Measurements from ENCODE around the gene NEAT1.
"Not testable (repeated sequence)": the region's sequence is repeated elsewhere in the genome, so short reads cannot be mapped to it uniquely, and the experiment has no call there.

The NEAT1 gene

DNA sequence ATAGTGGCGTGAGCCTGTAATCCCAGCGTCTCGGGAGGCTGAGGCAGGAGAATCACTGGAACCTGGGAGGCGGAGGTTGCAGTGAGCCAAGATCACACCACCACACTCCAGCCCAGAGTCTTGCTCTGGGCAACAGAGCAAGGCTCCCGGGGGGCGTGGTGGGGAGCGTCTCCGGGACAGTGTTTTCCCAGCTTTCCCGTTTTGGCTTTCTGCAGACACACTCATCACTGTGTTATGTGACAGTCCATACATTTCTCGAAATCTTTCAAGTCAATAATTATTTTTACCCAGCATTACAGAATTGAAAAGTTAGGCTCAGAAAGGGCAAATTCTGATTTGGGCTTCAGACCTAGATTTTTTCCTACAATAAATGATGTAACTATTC lies 31.7 kb downstream of the NEAT1 start:
- no peak for DNase-seq

DNA sequence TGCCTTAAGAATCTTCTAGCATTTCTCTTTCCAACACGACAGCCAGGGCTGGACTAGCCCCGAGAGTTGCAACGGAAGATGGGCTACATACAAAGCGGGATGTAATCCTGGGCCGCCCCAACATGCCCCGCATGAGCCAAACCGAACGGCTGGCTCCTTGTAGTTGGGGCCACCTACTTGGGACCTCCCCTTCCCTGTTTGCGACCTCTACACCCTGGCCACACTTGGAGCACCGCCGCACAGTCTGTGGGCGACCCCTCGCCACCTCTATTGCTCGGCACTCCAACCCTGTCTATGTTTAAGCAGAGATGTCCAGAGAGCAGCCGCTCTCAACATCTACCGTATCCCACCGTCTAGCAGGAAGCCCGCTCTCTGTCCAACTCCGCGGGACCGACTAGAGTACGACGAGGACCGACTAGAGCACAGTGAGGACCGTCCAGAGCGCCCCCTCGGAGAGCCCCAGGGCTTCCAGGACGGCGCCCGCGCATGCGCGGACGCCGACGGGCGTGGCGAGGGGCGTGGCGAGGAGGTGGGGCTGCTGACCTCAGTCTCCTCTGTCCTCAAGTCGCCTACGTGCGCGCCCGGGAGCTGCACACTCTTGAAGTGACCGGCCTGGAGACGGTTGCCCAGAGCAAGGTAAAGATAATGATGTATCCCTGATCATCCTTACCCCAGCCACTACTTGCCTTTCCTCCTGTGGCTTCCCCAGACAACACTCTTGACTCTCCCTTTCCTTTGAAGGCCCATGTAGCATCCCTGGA lies 32.3 kb downstream of the NEAT1 start:
- peak; percentile 41 to 74 for DNase-seq

DNA sequence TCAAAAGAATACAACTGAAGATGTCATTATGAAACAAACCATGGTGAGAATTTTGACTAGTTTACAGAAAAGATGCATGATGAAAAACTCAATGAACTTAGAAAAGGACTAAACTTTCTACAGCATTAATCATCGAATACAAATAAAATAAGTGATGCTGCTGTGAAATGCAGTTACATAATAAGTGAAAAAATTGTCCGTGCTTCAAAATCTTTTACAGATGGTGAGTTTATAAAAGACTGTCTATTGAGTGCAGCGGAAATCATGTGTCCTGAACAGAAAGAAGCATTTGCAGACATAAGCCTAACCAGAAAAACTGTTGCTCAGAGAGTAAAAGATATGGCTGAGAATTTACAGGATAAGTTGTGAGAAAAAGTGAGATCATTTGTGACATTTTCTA lies 33.8 kb downstream of the NEAT1 start:
- no peak for DNase-seq

DNA sequence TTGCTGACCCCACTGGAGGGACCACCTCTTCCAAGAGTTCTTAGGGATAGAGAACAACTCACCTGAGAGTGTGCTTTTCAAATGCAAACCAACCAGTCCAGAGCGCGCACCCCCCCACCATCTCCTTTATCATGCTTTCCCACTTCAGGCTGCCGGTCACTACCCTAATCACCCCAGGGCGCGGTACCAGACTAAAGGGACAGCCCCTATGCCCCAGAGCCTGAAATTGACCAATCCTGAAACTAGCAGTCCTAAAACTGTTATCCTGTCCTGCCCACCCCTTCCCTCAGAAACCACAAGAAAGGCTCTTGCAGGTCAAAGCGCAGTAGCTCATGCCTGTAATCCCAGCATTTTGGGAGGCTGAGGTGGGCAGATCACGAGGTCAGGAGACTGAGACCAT lies 37.0 kb downstream of the NEAT1 start:
- no peak for DNase-seq

DNA sequence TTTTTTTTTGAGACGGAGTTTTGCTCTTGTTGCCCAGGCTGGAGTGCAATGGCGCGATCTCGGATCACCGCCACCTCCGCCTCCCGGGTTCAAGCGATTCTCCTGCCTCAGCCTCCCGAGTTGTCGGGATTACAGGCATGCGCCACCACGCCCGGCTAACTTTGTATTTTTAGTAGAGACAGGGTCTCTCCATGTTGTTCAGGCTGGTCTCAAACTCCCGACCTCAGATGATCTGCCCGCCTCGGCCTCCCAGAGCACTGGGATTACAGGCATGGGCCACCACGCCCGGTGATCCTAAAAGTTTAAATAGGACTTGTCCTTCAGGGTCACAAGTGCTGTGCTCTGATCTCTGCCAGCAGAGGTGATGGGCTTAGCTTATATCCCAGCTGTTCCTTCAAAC lies 42.9 kb downstream of the NEAT1 start:
- DNase-seq, result not testable (repeated sequence)

DNA sequence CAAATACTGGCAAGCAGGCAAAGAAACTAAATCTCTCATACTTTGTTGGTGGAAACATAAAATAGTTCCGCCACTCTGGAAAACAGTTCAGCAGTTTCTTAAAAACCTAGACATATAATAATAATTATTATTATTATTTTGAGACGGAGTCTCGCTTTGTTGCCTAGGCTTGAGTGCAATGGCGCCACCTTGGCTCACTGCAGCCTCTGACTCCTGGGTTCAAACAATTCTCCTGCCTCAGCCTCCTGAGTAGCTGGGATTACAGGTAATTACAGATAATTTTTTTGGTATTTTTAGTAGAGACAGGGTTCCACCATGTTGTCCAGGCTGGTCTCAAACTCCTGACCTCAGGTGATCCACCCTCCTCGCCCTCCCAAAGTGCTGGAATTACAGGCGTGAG lies 44.7 kb downstream of the NEAT1 start:
- not testable (repeated sequence) for DNase-seq

DNA sequence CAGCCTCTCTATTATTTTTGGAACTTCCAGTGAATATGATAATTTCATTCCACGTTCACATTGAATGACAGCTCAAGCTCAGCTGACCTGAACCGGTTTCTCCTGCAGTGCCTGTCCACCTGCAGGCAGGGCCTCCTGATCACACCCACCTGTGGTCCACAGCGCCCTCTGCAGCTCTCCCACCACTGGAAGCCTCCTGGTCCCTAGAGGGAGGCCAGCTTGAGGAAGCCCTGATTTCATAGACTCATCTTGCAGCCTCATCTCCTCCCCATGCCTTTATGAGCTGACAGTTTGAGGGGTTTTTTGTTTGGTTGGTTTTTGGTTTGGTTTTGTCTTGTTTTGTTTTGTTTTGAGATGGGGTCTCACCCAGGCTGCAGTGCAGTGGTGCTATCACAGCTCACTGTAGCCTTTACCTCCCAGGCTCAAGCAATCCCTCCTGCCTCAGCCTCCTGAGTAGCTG lies 46.3 kb downstream of the NEAT1 start:
- peak in 1 of 2 donors; percentile 35 for DNase-seq

DNA sequence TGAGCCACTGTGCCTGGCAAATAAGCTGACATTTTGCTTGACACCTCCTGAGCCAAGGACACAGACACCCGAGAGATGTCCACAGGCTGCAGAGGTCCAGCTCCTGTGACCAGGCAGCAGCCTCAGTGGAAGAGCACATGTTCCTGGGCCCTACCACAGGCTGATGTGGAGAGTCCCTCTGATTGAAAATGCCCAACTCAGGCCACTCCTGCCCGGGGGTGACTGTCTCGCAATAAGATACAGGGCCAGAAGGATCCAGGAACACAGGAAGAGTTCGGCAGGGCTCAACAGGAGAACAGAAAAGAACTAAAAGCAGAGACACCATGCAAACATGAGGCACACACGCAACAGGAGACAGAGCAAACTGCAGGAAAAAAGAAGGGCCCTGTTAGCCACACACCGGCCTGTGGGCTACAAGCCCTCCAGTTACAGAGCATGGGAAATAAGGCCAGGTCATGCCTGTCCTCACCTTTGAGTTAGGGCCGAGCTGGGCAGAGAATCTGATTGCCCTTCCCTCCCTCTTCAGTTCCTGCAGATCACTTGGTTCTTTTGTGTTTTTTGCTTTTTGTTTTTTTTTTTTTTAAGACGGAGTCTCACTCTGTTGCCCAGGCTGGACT lies 47.9 kb downstream of the NEAT1 start:
- no peak for DNase-seq

DNA sequence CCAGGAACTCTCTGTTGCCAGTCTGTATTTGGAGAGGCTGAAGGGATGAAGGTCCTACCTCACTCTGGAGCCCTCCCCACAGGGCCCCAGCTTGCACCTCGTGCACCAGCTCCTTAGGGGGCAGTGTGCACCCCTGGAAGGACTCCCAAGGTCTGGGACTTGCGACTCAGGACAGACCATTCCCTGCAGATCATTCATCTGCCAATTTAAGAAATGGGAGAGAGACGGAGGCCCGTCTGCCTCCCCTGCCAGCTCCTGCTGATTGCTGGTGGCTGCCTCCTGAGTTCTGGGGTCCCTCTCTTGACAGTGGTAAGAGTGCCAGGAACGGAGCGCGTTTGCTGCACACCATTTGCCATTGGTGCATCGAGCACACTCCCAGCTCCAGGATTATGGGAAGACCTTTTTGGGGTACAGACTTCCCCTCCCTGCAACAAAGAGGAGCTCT lies 48.9 kb downstream of the NEAT1 start:
- DNase-seq, result peak in 1 of 2 donors; percentile 38

DNA sequence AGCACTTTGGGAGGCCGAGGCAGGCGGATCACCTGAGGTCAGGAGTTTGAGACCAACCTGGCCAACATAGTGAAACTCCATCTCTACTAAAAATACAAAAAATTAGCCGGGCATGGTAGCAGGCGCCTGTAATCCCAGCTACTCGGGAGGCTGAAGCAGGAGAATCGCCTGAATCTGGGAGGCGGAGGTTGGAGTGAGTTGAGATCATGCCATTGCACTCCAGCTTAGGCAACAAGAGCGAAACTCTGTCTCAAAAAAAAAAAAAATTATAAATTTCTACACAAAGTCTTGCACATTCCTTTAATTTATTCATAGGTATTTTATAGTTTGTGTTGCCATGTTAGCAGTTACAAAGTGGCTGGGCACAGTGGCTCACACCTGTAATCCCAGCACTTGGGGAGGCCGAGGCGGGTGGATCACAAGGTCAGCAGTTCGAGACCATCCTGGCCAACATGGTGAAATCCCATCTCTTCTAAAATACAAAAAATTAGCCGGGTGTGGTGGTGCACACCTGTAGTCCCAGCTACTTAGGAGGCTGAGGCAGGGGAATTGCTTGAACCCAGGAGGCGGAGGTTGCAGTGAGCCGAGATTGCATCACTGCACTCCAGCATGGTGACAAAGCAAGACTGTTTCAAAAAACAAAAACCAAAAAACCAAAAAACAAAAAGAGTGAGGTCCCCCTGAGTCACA lies 50.1 kb downstream of the NEAT1 start:
- DNase-seq, result not testable (repeated sequence)

DNA sequence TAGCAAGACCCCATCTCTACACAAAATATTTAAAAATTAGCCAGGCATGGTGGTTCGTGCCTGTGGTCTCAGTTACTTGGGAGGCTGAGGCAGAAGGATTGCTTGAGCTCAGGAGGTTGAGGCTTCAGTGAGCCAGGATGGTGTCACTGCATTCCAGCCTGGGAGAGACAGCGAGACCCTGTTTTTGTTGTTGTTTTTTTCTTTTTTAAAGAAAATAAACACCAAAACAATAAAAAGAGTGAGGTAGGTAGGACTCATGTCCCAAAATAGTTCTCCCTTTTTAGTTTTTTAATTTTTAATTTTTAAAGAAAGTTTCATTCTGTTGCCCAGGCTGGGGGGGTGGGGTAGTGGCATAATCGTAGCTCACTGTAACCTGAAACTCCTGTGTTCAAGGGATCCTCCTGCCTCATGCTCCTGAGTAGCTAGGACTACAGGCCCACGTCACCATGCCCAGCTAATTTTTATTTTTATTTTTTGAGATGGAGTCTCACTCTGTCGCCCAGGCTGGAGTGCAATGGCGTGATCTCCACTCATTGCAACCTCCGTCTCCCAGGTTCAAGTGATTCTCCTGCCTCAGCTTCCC lies 50.8 kb downstream of the NEAT1 start:
- no peak for DNase-seq

DNA sequence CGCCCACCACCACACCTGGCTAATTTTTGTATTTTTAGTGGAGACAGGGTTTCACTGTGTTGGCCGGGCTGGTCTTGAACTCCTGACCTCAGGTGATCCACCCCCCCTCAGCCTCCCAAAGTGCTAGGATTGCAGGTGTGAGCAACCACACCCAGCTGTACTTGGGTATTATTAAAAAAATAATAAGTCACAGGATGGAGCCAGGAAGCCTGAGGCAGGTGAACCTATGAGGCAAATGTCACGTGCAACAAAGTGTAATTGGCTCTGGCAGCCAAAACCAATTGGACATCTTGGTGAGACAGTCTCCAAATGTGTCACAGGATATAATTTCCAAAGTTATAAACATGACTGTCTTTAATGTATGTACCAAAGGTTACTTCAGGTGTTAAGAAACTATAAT lies 52.3 kb downstream of the NEAT1 start:
- no peak for DNase-seq

DNA sequence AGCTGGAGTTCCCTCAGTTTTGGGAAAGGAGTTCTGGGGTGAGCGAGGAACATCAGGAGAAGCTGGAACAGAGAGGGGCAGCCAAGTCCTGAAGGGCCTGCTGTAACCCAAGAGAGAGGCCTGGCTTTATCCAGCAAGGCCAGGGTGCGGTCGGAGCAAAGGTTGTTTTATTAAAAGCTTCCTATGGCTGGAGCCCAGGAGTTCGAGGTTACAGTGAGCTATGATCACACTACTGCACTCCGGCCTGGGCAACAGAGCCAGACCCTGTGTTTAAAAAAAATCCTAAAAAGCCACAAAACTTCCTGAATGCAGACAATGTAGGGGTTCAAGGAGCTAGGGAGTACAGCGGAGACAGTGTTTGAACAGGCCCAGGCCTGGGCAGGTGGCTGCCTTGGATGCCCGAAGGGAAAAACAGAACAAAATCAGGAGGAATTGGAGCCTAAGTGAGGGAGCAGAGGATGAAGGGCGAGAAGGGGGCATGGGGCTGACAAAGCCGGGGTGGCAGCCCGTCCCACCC lies 54.1 kb downstream of the NEAT1 start:
- DNase-seq, result peak in 1 of 2 donors; percentile 27

DNA sequence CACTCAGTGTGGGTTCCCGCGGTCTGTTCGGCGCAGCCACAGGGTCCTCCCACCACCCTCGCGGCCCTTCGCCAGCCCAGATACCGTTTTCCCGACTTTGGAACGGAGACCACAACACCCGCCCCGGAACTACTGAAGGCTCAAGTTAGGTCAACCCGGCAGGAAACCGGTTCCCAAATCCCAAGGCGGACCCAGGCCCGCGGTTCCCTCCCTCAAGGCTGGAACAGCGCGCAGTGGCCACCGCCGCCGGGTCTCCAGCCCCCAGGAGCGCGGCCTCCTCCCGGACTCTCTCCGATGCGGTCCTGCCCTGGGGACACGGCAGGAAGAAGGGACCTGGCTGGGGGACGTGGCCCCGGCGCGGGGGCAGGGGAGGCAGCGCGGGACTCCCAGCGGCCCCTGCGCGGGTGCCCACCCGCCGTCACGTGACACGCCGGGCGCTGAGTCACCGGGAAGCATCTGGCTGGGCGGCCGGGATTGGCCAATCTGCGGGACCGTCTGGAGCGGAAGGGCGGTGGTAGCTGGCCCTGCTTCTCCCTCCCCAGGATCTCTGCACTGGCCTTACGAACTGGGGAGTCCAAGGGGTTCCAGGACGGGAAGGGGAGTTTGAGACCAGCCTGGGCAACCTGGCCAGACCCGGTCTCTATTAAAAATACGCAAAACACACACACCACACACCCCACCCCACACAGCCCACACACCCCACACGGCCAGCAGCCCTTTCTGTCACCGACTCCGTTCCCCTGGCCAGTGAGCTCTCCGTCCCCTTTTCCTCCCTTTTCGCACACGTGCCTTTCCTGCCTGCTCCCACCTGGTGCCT lies 54.8 kb downstream of the NEAT1 start:
- DNase-seq, result peak; percentile 90 to 91

DNA sequence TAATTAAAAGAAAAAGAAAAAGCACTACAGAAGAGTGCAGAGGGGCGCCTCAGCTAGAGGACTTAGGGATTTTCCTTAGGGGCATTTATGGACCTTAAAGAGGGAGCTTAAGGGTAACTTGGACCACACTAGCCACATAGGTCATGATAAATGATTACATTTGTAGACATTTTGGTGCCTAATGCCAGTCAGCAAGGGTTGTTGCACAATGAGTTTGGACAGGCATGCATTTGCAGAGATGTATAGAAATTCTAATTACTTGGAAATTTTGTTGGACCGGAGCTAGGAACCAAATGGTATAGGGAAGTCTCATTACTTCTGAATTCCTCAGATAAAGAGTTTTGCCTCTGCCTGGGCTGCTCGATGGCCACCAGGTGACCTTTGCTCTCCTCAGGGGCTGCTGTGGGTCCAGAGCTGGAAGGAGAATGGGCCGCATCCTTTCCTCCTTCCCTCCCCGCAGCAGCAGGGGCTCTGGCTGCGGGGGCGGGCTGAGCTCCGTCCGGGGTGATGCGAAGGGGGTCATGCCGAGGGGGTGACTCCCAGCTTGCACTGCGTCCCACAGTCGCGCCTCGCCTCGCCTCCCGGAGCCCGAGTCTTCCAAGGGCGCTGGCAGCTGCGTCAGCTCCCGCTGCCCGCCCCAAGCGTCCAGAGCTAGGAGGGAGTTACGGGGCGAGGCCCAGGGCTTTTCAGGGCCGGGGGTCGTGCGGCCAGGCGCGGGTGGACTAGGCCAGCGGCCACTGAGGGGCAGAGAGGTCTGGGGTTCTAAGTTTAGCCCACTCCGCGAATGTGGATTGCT lies 56.0 kb downstream of the NEAT1 start:
- no peak for DNase-seq

DNA sequence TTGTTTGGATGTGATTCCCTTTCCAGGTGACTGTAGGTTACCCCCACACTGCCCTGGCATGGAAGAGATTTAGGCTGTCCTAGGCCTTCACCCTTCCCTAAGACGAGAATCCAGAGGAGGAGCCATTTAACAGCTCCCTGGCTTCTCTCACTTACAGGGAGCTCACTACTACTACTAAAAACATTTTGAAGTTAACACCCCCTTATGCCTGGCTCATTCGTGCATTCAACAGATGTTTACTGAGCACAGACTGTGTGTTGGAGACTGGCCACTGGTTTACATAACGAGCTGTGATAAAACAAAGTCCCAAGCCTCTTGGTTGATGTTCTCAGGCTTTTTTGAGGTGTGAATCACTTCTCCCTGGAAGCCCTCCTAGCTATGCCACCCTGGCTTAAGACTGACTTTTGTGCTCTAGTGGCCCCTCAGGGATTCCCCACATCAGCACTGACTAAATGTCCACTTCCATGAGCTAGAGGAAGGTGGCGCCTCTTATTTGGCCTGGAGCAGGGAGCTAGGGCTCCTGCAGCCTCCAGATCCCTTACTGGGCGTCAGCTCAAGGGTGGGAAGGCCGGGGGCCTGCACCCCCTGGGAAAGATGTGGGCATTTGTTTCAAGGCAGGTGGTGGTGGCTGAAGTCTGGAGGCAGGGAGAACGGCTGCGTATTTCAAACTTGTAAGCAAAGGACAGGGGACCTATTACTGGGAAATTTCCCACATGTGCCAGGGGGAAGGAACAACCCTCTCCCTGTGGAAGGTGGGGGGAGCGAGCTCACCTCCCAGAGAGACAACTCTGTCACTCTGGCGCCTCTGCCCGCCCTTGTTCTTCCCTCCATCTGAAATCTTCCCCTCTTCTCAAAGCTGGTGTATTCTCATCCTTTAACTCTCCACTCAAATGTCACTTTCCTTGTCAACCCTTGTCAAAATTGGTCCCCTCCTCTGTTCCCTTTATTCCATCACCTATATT lies 56.9 kb downstream of the NEAT1 start:
- no peak for DNase-seq

DNA sequence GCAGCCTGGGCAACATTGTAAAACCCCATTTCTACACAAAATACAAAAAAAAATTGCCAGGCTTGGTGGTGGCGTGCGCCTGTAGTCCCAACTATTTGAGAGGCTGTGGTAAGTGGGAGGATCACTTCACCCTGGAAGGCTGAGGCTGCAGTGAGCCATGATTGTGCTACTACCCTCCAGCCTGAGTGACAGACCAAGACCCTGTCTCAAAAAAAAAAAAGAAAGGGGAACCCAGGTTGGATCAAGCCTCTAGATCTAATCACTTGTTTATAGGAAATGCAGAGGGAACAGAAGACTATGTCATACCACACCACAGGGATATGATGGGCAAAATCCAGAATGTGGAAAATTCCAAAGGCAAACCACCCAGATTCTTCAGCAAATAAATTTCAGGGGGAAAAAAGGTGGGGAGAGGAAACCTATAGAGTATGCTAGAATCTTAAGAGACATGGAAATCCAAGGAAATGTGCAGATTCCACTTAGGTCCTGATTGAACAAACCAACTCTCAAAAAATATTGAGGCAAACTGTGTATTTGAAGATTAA lies 59.8 kb downstream of the NEAT1 start:
- no peak for DNase-seq

DNA sequence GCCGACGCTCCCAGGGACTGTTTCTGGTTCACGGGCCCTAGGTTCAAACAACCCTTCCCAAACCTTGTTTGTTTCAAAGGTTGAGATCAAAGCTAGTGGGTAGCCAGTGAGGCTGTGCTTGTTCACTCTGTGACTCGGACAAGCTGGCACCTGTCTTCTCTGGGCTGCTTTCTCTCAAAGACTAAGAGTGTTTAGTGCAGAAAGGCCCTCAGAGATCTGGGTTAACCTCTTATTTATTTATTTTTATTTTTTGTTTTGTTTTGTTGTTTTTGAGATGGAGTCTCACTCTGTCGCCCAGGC lies 63.3 kb downstream of the NEAT1 start:
- DNase-seq, result no peak

DNA sequence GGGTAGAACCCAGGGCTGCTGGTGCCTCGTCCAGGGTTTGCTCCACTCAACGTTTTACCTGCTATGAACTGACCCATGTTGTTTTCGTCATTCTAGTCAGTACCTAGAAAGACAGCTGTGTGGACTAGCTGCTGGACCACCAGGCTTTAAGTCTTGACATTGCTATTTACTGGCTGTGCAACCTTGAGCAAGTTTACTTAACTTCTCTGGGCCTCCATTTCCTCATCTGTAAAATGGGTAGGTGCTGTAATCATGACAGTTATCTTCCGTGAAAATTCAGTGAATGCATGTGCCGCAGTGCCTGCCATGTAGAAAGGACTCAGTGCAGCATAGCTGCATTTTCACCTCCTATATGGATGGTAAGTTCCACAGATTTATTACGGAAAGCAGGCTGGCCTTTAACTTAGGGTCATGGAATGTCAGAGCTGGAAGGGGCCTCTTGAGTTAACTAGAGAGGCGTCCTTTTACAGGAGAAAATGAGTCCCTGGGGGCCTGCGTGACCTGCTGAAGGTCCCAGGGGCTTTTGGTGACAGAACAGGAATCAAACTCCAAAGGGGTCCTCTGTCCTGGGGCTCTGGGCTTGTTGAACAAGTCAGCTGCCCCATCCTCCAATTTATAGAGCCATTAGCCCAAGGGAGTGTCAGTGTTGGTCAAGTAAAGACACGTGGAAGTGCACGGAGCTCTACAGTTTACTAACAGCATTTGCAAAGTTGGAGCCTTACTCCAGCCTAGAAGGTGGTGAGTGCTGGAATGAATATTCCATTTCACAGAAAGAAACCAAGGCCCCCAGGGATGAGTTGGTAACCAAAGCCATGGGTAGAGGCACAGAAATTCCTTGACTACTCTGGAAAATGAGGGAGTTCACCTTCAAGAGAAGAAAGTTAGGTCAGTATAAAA lies 64.2 kb downstream of the NEAT1 start:
- DNase-seq, result no peak

Data from bone marrow (tissue), 2 donors.